Heart left ventricle (tissue), 13 donors: Measurements from ENCODE around the gene SIRPB2.

Source experiments
- POLR2A ChIP-seq, 2 donors: fragments of 450-650 bp; IDR thresholded peaks; one replicate each; pipeline ENCODE4 v1.6.1; 2017; ENCODE audit warnings: antibody characterized with exemption in 2 of 2, mild to moderate bottlenecking in 2 of 2, moderate library complexity in 2 of 2
- TF ChIP-seq, protein P1 (sequence below), 12 donors: fragments of 200-600 bp; sonication (generic) in 4 of 12; IDR thresholded peaks; one replicate each; pipeline versions ENCODE4 v1.5.0 to v1.8.0; 2018 to 2022; ENCODE audit warnings: antibody characterized with exemption in 12 of 12, mild to moderate bottlenecking in 5 of 12
- donor health status: ischemic (EF 13 %, LVEDD 7.1; RV severe dilation, severe dysfunction).
- donor health status: DM: no; HTN: yes; CAD: no.
- donor health status: DM: no; HTN: no; CAD: no.
- donor health status: ischemic (EF 25% LVEDD 6.9; RV normal size, moderate dysfunction).
- donor health status: ischemic (EF 25% LVEDD 5.7; RV mildly dilated, moderate dysfunction).
- donor health status: ischemic (EF 35%, LVEDD 5.7; RV mildly dilated, moderate dysfunction).
- donor health status: nonischemic (EF 11% LVEDD 7.7; RV severe dilation, severe dysfunction).
- donor health status: DM: yes; HTN: yes; CAD: no.
- donor health status: PGD.
- donor health status: ischemic (EF 29% LVEDD 5.4; RV normal size, mild dysfunction).
- donor health status: nonischemic (EF 23%, LVEDD 6.1; RV moderate dilation, normal function).

DNA sequence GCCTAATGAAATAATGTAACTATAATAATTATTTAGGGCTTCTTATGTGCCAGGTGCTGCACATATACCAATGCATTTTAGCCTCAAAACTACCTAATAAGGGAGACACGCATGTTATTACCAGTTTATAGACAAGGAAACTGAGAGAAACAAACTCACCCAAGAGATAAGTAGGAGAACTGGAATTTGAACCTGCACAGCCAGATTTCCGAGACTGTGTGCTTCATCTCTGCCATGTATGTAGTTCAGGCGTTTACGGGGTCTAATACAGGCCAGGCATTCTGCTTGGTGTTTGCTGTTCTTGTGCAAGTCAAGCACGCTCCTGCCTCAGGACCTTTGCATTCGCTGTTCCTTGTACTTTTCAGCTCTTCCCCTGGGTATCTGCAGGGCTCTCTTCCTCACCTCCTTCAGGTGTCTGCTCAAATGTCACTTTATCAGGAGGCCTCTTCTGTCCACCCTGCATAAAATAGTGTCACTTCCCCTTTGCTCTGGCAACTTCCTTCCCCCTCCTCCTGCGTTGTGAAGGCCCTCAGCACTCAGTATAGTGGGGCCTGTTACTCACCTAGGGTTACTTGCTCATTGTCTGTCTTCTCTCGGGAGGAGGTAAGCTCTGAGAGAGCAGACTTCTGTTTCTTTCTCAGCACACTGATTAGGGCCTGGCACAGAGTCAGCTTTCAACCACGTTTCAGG lies 18.5 kb downstream of the SIRPB2 start:
- TF ChIP-seq, protein P1, sequence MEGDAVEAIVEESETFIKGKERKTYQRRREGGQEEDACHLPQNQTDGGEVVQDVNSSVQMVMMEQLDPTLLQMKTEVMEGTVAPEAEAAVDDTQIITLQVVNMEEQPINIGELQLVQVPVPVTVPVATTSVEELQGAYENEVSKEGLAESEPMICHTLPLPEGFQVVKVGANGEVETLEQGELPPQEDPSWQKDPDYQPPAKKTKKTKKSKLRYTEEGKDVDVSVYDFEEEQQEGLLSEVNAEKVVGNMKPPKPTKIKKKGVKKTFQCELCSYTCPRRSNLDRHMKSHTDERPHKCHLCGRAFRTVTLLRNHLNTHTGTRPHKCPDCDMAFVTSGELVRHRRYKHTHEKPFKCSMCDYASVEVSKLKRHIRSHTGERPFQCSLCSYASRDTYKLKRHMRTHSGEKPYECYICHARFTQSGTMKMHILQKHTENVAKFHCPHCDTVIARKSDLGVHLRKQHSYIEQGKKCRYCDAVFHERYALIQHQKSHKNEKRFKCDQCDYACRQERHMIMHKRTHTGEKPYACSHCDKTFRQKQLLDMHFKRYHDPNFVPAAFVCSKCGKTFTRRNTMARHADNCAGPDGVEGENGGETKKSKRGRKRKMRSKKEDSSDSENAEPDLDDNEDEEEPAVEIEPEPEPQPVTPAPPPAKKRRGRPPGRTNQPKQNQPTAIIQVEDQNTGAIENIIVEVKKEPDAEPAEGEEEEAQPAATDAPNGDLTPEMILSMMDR (IDR thresholded peaks at IDR 0.05), result no peak
- no peak for TF ChIP-seq POLR2A (IDR thresholded peaks at IDR 0.05)
